ENCODE data around the gene MEIOB.

GRCh38 chr16:1793578-1794220, 78.3 kb downstream of the MEIOB start, which contains the start of gene IGFALS:
- TF ChIP-seq POLR2A (IDR thresholded peaks at IDR 0.05): no peak
- TF ChIP-seq CTCF (IDR thresholded peaks at IDR 0.05): no peak

Data from right lobe of liver (tissue), 4 donors.